ENCODE results near the gene ZBTB47. TPM values are rescaled to one million over a fixed set of nuclear protein-coding genes. Genes with fewer than 3 reads are reported as not detected.

The ZBTB47 gene
- total RNA-seq, 4 donors from 2014 or later: 5.0 to 34.3 (median 10.3) TPM

DNA sequence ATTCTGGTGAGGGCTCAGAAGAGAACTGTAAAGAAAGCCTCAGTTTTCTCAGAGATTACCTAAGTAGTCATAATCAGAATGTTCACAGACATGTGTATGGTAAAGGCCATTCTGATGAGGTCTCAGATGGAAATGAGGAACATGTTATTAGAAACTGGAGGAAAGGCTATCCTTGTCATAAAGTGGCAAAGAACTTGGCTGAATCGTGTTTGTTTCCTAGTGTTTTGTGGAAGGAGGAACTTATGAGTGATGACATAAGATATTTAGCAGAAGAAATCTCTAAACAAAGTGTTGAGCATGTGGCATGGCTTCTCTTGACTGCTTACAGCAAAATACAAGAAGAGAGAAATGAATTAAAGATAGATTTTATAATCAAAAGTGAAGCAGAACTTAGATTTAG lies 19.0 kb downstream of the ZBTB47 start:
- H3K9me3 ChIP-seq: peaks cover 0 to 4% (median 0%) of the 10 kb centered on the region in 3 donors
- peaks cover 0 to 3% (median 0%) of the 10 kb centered on the region in 4 donors for H3K27me3 ChIP-seq
- H3K4me1 ChIP-seq: peaks cover 0 to 21% (median 0%) of the 10 kb centered on the region in 3 donors
- intact Hi-C loops (cut with DNase I): no loop called here
- no peaks in the 10 kb centered on the region for H3K36me3 ChIP-seq
- TF ChIP-seq CTCF (IDR thresholded peaks at IDR 0.05): no peak
- TF ChIP-seq POLR2A (IDR thresholded peaks at IDR 0.05): no peak
- DNase-seq: no peak
- 56 to 68% methylated on average over 1 of the region's 1 CpG for WGBS, 2 donors
- H3K4me3 ChIP-seq: no peak overlapping the region
- no peak overlapping the region for H3K27ac ChIP-seq

DNA sequence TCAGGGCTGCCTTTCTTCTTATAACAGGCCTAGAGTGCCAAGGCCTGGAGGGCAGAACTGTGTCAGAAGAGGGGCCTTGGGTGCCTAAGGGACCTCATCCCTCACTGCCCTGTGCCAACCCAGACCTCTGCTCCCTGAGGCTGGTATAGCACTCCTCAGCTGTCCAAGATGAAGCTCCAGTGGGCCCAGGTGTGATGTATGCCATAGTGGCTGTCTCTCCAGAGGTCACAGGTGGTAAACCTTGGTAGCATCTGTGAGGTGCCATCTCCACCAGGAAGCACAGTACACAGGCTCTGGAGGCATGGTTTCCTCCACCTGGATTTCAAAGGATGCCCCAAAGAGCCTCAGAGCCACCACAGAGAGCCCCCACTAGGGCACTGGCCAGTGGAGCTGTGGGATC lies 19.6 kb downstream of the ZBTB47 start:
- TF ChIP-seq POLR2A (IDR thresholded peaks at IDR 0.05) (no peak), CTCF (IDR thresholded peaks at IDR 0.05) (no peak)
- no peak for DNase-seq
- intact Hi-C loops (cut with DNase I): no loop called here
- H3K4me1 ChIP-seq: peaks cover 0 to 16% (median 0%) of the 10 kb centered on the region in 3 donors
- H3K27ac ChIP-seq: no peak overlapping the region
- H3K4me3 ChIP-seq: no peak overlapping the region
- no peaks in the 10 kb centered on the region for H3K36me3 ChIP-seq
- peaks cover 0 to 3% (median 0%) of the 10 kb centered on the region in 4 donors for H3K27me3 ChIP-seq
- peaks cover 0 to 4% (median 0%) of the 10 kb centered on the region in 3 donors for H3K9me3 ChIP-seq

GRCh38 chr3:42674146-42674545 lies 20.6 kb downstream of the ZBTB47 start:
- Histone ChIP-seq H3K27ac (no peak overlapping the region), H3K4me1 (peaks cover 0 to 12% (median 0%) of the 10 kb centered on the region in 3 donors), H3K9me3 (peaks cover 0 to 4% (median 0%) of the 10 kb centered on the region in 3 donors), H3K27me3 (no peaks in the 10 kb centered on the region), H3K4me3 (no peak overlapping the region), H3K36me3 (no peaks in the 10 kb centered on the region)
- DNase-seq: no peak
- intact Hi-C loops (cut with DNase I): no loop called here
- TF ChIP-seq POLR2A (IDR thresholded peaks at IDR 0.05) (no peak), CTCF (IDR thresholded peaks at IDR 0.05) (no peak)
- 41 to 55% methylated on average over 3 of the region's 3 CpGs for WGBS, 2 donors

- DNase-seq: no peak
- intact Hi-C loops (cut with DNase I): no loop called here
- no peaks in the 10 kb centered on the region for H3K36me3 ChIP-seq
- WGBS, 2 donors: 85 to 92% methylated on average over 2 of the region's 2 CpGs
- H3K4me3 ChIP-seq: no peak overlapping the region
- H3K27me3 ChIP-seq: no peaks in the 10 kb centered on the region
- peaks cover 0 to 4% (median 0%) of the 10 kb centered on the region in 3 donors for H3K9me3 ChIP-seq
- no peaks in the 10 kb centered on the region for H3K4me1 ChIP-seq
- TF ChIP-seq CTCF (IDR thresholded peaks at IDR 0.05) (no peak), POLR2A (IDR thresholded peaks at IDR 0.05) (no peak)
- H3K27ac ChIP-seq: no peak overlapping the region
Observed at GRCh38 chr3:42675909-42676308, 22.4 kb downstream of the ZBTB47 start.

DNA sequence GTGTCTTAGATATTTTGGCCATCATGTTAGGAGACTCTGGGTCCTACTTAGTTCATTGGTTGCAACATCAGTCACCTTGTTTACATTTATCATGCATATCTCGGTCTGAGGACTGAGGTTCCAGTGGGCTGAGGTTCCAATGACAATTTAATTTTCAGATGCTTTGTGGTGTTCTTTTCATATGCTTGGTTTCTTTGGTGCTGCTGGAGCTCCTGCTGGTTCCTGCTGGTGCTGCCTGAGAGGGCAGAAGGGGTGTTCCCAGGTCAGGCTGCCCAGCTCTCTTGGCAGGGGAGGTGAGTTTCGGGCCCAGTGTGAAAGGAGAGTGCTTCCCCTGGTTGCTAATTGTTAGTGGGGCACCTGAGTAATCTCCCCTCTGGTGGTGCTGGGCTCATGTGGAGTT lies 24.9 kb downstream of the ZBTB47 start:
- H3K4me1 ChIP-seq: peaks cover 4 to 5% (median 5%) of the 10 kb centered on the region in 3 donors
- no peak overlapping the region for H3K4me3 ChIP-seq
- no peak overlapping the region for H3K27ac ChIP-seq
- H3K9me3 ChIP-seq: peaks cover 0 to 4% (median 0%) of the 10 kb centered on the region in 3 donors
- TF ChIP-seq POLR2A (IDR thresholded peaks at IDR 0.05) (no peak), CTCF (IDR thresholded peaks at IDR 0.05) (no peak)
- H3K27me3 ChIP-seq: no peaks in the 10 kb centered on the region
- WGBS, 2 donors: 67 to 73% methylated on average over 1 to 2 of the region's 2 CpGs
- intact Hi-C loops (cut with DNase I): no loop called here
- H3K36me3 ChIP-seq: no peaks in the 10 kb centered on the region
- DNase-seq: no peak
